Uterus (tissue), 4 donors: Measurements from ENCODE around the gene ONECUT3. TPM values are rescaled to one million over a fixed set of nuclear protein-coding genes. Genes with fewer than 3 reads are reported as not detected.

ENCODE experiments used
- DNase-seq, 2 donors: peaks; one replicate each; pipeline ENCODE4 v3.0.0-alpha.2; 2019 to 2020
- H3K27ac ChIP-seq, 2 donors: fragments of 200-600 bp; sonication (generic); 1 replicate in 1 of 2; 2 replicates in 1 of 2; pipeline ENCODE4 v1.5.1; 2016 to 2018
- H3K27me3 ChIP-seq, 2 donors: fragments of 200-600 bp; sonication (generic); one replicate each; pipeline ENCODE4 v1.5.1; 2018 to 2019; ENCODE audit warnings: control low read depth in 1 of 2
- H3K36me3 ChIP-seq, 2 donors: fragments of 200-600 bp; sonication (generic); one replicate each; pipeline ENCODE4 v1.5.1; 2019; ENCODE audit warnings: control low read depth in 1 of 2
- H3K4me1 ChIP-seq, 2 donors: fragments of 200-600 bp; sonication (generic); one replicate each; pipeline ENCODE4 v1.5.1; 2018 to 2019; ENCODE audit warnings: control low read depth in 1 of 2
- H3K4me3 ChIP-seq, 2 donors: fragments of 200-600 bp; sonication (generic); 1 replicate in 1 of 2; 2 replicates in 1 of 2; pipeline ENCODE4 v1.5.1; 2018 to 2019; ENCODE audit warnings: mild to moderate bottlenecking in 1 of 2
- H3K9me3 ChIP-seq, 2 donors: fragments of 200-600 bp; sonication (generic); one replicate each; pipeline ENCODE4 v1.5.1; 2019; ENCODE audit warnings: control low read depth in 1 of 2
- CTCF ChIP-seq, 4 experiments: fragments of 200-600 bp in 2 of 4; fragments of 450-650 bp in 2 of 4; sonication (generic) in 2 of 4; IDR thresholded peaks; one replicate each; pipeline ENCODE4 v1.5.1; 2016 to 2019; ENCODE audit warnings: antibody characterized with exemption in 4 of 4, mild to moderate bottlenecking in 2 of 4, moderate library complexity in 1 of 4
- POLR2A ChIP-seq, 2 donors: fragments of 450-650 bp; IDR thresholded peaks; one replicate each; pipeline ENCODE4 v1.6.1; 2016; ENCODE audit warnings: antibody characterized with exemption in 2 of 2, mild to moderate bottlenecking in 1 of 2, moderate library complexity in 1 of 2
- intact Hi-C: fragments of 100-400 bp; cut with DNase I; formaldehyde crosslinking; loops from one replicate; pipeline ENCODE4 v1.15.1; 2023; ENCODE audit warnings: low total_unique reads
- total RNA-seq, 4 donors: library from RNA; depleted of rRNA in 3 of 4; stranded (reverse); fragments of >200 nt in 3 of 4; gene quantifications; one replicate each; pipeline versions ENCODE4 v1.1.0 to v1.2.4, GENCODE V29; 2014 to 2023
- donor health status: DM: yes; HTN: yes; CAD: no.

ONECUT3 gene
- total RNA-seq, 4 donors from 2014 or later, result not detected

DNA sequence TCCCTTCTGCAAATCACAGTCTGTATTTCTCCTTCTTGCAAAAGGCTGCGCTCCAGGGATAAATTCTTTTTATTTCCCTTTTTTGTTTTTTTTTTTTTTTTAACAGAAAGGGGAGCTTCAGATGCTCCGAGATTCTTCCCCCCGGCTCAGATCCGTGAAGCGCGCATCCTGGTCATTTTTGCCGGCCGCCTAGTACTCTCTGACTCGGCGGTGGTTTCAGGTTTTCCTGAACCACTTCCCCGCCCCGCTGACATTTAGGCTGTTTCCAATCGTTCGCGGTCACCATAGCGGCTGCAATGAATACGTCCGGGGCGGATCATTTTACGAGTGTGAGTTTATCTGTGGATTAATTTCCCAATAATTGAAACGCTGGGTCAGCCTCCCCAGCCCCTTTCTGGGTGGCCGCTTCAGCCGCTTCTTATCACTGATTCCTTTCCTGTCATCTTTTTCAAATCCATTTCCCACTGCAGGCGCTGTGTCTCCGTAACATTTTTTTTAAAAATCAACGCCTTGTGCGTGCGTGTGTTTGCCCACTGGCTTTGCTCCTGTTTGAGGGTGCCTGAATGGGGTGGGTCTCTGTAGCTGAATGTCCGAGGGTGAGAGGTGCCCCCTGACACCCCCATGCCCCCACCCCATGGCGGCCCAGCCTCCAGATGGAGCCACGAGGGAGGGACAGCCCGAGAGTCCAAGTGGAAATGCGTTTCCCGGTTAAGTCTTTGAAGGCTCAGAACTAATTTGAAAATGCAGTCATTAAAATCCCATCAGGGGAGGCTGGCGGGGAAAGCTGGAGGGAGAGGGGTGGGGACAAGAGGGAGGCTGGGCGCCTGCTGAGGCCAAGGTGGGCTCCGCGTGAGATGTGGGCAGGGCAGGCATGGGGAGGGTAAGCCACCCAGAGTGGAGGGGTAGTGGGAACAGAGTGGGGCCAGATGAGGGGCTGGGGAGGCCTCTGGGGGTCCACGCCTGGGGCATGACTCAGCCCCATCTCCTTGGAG is 10.6 kb downstream of the ONECUT3 start:
- DNase-seq, result no peak
- no peaks in the 10 kb centered on the region for H3K9me3 ChIP-seq
- no peaks in the 10 kb centered on the region for H3K36me3 ChIP-seq
- H3K4me1 ChIP-seq, result no peaks in the 10 kb centered on the region
- intact Hi-C loops, result loop anchor here (10.0 kb wide), 2 partner anchors 61 to 219 kb away; no protein-coding TSS in a partner anchor
- H3K27ac ChIP-seq, result no peak overlapping the region
- H3K27me3 ChIP-seq, result peaks cover 17 to 58% of the 10 kb centered on the region in 2 donors
- no peak overlapping the region for H3K4me3 ChIP-seq
- TF ChIP-seq CTCF (IDR thresholded peaks at IDR 0.05), result no peak

DNA sequence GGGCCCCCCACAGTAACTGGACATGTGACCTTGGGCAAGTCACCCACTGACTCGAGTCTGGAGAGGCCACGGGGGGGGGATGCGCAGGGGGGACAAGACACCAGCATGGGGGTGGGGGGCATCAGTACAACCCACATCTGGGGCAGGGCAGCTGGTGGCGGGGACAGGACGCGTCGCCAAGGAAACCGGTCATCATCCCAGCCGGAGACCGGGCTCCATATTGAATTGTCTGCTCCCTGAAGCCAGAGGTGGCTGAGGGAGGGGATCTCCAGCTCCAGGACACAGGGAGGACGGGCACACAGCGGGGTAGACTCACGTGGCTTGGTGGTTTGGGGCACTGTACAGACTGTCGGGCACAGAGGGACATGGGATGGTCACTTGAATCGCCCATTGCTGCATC is 11.4 kb downstream of the ONECUT3 start:
- TF ChIP-seq CTCF (IDR thresholded peaks at IDR 0.05), result no peak
- no peak for TF ChIP-seq POLR2A (IDR thresholded peaks at IDR 0.05)
- no peak overlapping the region for H3K27ac ChIP-seq
- H3K4me3 ChIP-seq, result no peak overlapping the region
- no peaks in the 10 kb centered on the region for H3K36me3 ChIP-seq
- intact Hi-C loops, result loop anchor here (10.0 kb wide), 2 partner anchors 60 to 220 kb away; no protein-coding TSS in a partner anchor
- H3K9me3 ChIP-seq, result no peaks in the 10 kb centered on the region
- no peaks in the 10 kb centered on the region for H3K4me1 ChIP-seq
- H3K27me3 ChIP-seq, result peaks cover 13 to 57% of the 10 kb centered on the region in 2 donors
- no peak for DNase-seq

DNA sequence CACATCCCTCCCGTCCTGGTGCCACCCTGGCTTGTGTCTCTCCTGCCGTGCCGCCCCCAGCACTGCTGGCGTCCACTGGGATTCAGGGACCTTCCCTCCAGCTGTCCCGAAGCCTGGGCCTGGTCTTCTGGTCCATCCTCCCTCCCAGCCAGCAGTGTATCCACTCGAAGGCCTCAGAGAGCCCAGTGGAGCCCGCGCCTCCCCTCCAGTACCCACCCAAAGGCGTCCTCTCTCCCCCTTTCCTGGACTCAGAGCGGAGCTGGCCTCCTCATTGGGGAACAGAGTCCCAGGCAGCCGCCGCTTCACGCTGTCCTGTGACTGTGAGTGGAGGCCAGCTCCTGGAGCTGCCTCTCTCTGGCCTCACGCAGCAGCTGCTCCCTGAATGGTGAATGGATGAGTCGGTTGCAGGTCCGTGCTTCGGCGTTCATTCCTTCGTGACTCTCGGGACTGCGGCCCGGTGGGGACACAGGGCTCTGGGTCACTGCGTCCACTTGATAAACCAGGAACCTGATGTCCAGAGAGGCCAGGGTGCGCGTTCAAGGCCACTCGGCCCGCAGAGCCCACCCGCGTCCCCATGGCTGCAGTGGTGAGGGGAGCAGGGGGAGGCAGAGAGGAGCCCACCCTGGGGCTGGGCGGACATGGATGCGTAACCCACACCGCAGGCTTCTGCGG is 12.1 kb downstream of the ONECUT3 start:
- H3K27me3 ChIP-seq, result peaks cover 10 to 63% of the 10 kb centered on the region in 2 donors
- no peak for TF ChIP-seq POLR2A (IDR thresholded peaks at IDR 0.05)
- no peak for TF ChIP-seq CTCF (IDR thresholded peaks at IDR 0.05)
- no peaks in the 10 kb centered on the region for H3K9me3 ChIP-seq
- no peaks in the 10 kb centered on the region for H3K4me1 ChIP-seq
- no peak for DNase-seq
- H3K36me3 ChIP-seq, result no peaks in the 10 kb centered on the region
- H3K4me3 ChIP-seq, result no peak overlapping the region
- no peak overlapping the region for H3K27ac ChIP-seq
- intact Hi-C loops, result loop anchor here (10.0 kb wide), 2 partner anchors 59 to 221 kb away; no protein-coding TSS in a partner anchor

DNA sequence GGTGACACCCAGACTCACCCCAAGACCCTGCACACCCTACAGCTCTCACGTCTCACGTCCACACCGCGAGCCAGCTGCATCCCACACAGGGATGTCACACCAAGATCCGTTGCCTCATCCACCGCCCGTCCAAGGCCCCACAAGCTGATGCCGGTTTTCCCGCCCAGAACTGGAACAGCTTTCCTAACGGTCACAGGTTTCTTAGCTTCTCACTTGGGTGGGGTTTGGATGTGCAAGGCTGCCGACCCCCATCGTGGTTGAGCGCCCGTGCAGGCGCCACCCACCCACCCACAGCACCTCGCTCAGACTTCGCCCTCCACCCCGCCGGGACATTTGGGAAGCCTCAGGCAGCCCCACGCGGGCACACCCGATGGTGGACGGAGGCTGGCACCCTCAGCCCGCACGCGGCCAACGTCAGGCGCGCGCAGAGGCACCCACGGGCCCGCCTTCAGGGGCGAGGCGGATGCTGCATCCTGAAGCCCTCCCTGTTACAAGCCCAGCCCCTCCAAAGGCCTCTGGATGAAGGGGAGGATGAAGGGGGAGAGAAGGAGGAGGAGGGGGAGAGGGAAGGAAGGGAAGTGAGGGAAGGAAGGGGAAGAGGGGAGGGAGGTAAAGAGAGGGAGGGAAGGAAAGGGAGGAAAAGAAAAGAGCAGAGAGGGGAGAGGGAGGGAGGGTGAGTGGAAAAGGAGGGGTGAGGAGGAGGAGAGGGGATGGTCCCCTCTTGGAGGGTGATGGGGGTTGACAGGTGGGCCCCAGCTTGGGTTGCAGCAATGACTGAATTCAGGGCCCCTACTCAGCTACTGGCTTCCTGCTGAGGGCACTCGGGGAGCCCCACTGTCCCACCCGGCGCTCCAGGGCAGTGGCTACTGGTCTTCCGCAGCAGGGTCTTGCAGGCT is 12.8 kb downstream of the ONECUT3 start:
- DNase-seq, result no peak
- Histone ChIP-seq H3K27ac (no peak overlapping the region), H3K4me1 (no peaks in the 10 kb centered on the region), H3K4me3 (no peak overlapping the region), H3K9me3 (peaks cover 0 to 8% of the 10 kb centered on the region in 2 donors), H3K27me3 (peaks cover 10 to 64% of the 10 kb centered on the region in 2 donors), H3K36me3 (no peaks in the 10 kb centered on the region)
- TF ChIP-seq CTCF (IDR thresholded peaks at IDR 0.05), result no peak
- no peak for TF ChIP-seq POLR2A (IDR thresholded peaks at IDR 0.05)
- intact Hi-C loops, result loop anchor here (10.0 kb wide), 2 partner anchors 59 to 221 kb away; no protein-coding TSS in a partner anchor
